Activated CD8-positive, alpha-beta memory T cell treated with anti-CD3 and anti-CD28 coated beads for 24 hours (primary cell): Measurements from ENCODE around the gene TSHR.
"Not testable (repeated sequence)": the region's sequence is repeated elsewhere in the genome, so short reads cannot be mapped to it uniquely, and the experiment has no call there.

Experiments
- DNase-seq: peaks from one replicate; pipeline ENCODE4 v3.0.0-alpha.2; 2020

The TSHR gene

GRCh38 chr14:80953211-80953610 lies 2.2 kb upstream of the TSHR start:
- not testable (repeated sequence) for DNase-seq

GRCh38 chr14:80954687-80955299 lies 628 bp upstream of the TSHR start:
- peak; percentile 87 for DNase-seq

- no peak for DNase-seq
Observed at GRCh38 chr14:80956102-80956501, 681 bp downstream of the TSHR start.

GRCh38 chr14:80956922-80957321 lies 1.5 kb downstream of the TSHR start:
- no peak for DNase-seq

- no peak for DNase-seq
Observed at GRCh38 chr14:80957613-80958012, 2.2 kb downstream of the TSHR start.

GRCh38 chr14:80958226-80958625 lies 2.8 kb downstream of the TSHR start:
- no peak for DNase-seq

- no peak for DNase-seq
Observed at GRCh38 chr14:80958939-80959338, 3.5 kb downstream of the TSHR start.

- peak; percentile 63 for DNase-seq
Observed at GRCh38 chr14:80959496-80959895, 4.1 kb downstream of the TSHR start.

GRCh38 chr14:80965037-80965436 lies 9.6 kb downstream of the TSHR start:
- no peak for DNase-seq

GRCh38 chr14:80973931-80974641 lies 18.7 kb downstream of the TSHR start:
- DNase-seq: no peak

- DNase-seq: no peak
Observed at GRCh38 chr14:80974679-80975078, 19.3 kb downstream of the TSHR start.

GRCh38 chr14:80977221-80977620 lies 21.8 kb downstream of the TSHR start:
- no peak for DNase-seq

GRCh38 chr14:80978403-80978802 lies 23.0 kb downstream of the TSHR start:
- DNase-seq: no peak

GRCh38 chr14:80979951-80980350 lies 24.5 kb downstream of the TSHR start:
- DNase-seq: no peak

- DNase-seq: no peak
Observed at GRCh38 chr14:80981156-80981555, 25.7 kb downstream of the TSHR start.

GRCh38 chr14:80981673-80982072 lies 26.3 kb downstream of the TSHR start:
- no peak for DNase-seq

- no peak for DNase-seq
Observed at GRCh38 chr14:80982711-80983110, 27.3 kb downstream of the TSHR start.

GRCh38 chr14:80987235-80988032 lies 32.0 kb downstream of the TSHR start:
- DNase-seq: peak; percentile 68

GRCh38 chr14:80988192-80988591 lies 32.8 kb downstream of the TSHR start:
- DNase-seq: no peak

GRCh38 chr14:80988735-80989429 lies 33.5 kb downstream of the TSHR start:
- DNase-seq: no peak

- DNase-seq: no peak
Observed at GRCh38 chr14:80992580-80992979, 37.2 kb downstream of the TSHR start.

GRCh38 chr14:80996049-80996901 lies 40.9 kb downstream of the TSHR start:
- DNase-seq: no peak
